Measurements from ENCODE around the gene SCGB3A2.
A peak's percentile ranks its signal among the peaks of the same experiment; 100 is the strongest.

Gene SCGB3A2, protein sequence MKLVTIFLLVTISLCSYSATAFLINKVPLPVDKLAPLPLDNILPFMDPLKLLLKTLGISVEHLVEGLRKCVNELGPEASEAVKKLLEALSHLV

DNA sequence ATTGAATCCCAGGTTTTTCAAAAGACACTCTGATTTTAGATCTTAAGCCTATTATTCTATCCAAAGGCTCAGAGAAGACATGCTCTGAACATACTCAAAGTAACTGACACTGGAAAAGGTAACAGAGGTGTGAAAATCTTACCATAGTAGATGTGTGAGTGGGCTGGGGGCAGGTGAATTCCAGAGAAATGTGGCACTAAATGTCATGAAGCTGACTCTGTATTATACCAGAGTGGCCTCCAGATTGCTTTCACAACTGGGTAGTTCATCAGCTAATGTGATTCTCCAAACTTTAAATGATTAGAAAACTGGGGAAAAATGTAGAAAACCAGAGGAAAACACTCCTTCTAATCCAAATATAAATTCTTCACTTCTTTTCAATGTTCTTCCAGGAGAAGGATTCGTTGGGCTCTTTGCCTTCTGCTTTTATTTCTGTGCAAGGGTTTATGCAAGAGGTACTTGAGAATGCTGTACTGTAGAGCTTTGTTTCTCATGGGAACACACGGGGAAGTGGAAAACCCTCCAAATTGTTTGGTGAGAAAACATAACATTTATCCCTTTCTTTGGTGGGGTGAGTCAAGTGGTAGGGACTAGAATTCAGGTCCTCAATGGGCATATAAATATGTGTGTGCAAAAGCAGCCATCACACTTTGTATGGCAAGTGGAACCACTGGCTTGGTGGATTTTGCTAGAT is at the start of gene SCGB3A2:
SCGB3A2 (plus strand) TSS at position 646 of the 694 bp plus-strand sequence. CDS start 93 bp downstream, outside the sequence.
- DNase-seq, result no peak

DNA sequence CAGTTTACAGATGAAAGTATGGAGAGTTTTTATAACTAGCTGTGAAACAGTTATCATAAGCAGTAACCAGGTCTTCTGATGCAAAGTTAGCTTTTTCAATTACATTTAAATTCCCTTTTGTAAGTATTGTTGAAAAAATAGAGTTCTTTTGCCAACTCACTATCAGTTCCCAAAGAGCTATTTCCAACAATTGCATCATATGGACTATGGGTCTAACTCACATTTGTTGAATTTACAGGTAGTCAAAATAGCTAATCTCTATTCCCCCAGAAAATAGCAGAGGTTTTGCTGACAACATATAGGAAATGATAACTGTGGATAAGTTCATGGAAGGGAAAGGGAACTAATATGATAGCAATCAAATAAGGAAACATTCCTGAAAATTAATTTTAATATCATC is 48.5 kb upstream of the SCGB3A2 start:
- no peak for DNase-seq

- DNase-seq, result no peak
Observed at GRCh38 chr5:147831465-147831864, 47.0 kb upstream of the SCGB3A2 start, which contains the start of gene SPINK1. Gene SPINK1, minus strand, starts transcription at chr5:147831671. Its CDS starts 94 bp downstream, at chr5:147831577.

GRCh38 chr5:147832541-147832940 is 46.0 kb upstream of the SCGB3A2 start:
- DNase-seq, result no peak

DNA sequence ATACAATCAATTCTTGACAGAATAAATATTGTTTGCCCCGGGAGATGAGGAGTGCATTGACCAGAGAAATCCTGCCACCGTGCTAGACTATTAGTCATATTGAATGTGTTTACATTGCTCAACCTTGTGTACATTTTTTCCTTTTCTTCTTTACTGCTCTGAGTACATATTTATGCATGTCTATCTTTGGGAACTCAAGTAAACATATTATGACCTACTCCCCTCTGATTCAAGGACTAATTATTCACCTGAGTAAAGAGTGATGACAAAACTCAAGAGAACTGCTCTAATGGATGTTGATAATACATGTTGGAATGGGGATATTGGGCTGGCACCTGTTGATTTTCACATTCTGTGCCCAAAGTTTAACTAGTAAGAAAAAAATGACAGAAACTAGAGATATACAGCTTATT is 43.1 kb upstream of the SCGB3A2 start:
- DNase-seq, result no peak

DNA sequence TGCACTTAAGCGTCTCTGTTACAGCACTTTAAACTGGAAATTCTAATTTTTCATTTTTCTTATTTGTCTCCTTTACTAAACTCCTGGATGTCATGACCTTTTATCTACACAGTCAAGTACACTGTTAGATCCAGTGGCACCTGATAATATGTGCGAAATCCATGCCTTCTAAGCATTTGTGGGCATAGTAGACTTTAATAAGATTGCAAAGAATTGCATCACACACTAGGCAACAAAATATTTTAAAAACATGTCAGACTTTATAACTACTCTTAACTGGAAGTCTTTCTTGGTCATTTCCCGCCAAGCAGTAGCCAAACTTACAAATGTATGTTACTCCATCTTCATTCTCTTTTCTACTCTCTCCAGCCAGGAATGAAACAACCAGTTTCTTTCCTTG is 42.1 kb upstream of the SCGB3A2 start:
- DNase-seq, result no peak

DNA sequence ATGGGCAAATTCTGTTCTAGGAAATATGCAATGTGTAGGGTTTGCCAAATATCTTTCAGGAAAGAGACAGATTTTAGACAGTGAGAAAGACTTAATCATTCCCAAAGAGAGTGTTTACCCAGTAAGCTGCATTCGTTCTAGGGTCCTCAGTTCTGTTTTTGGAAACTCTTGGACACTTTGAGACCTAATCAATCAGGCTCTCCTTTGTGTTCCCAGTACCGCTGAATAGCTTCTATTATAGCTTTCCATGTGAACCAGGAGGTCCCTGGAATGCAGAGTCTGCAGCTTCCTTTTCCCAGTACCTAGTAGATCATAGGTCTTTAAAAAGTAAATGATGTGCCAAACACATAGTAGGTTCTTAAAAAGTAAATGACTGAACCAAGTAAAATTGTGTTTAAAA is 35.6 kb upstream of the SCGB3A2 start:
- no peak for DNase-seq

DNA sequence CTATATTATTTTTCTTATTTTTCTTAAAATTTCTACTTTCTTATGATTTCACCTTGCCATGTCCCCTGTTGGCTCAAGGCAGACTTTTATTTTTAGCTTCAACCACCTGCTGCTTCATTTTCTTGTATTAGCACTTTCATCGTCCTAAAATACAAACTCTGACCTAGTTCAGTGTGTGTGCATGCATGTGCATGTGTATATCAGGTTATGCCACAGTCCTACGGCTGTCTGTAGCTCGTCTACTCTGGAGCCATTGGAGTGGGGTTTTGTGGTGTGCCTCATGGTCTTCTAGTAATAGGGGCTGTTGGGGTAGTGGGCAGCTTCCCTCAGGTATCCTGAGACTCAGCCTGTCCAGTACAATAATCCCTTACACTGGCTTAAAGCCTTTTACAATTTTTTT is 33.7 kb upstream of the SCGB3A2 start:
- DNase-seq, result no peak

DNA sequence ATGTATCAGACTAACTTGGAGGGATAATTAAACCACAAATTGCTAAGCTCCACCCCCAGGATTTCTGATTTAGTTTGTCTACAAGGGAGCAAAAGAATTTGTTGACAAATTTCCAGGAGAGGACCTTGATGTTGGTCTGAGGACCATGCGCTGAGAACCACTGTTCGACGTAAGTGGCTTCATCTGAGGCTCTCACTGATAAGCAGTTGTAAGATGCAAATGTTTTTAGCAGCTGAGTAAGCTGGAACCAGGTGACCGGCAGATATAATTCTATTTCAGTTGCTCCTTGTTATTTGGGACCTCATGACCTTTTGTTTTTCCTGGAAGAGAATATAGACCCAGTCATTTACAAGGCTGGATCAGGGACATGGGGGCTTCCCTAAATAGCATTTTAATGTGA is 32.9 kb upstream of the SCGB3A2 start:
- no peak for DNase-seq

DNA sequence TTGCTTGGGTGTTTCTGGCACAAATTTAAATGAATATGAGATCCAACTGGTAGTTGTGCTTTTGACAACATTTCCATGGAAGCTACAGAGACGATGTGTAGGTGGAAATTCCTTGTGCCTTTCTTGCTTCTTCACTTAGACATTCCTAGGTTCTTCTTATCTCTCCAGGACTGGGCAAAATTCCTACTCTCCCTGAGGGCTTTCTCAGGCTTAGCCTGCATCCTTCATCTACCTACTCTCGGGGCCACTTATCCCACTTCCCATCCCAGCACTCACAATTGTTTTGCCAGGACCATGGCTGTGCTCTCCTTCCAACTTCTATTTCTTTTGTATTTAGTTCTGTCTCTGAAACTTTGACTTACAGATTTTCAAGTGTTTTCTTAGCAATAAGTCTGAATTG is 29.3 kb upstream of the SCGB3A2 start:
- no peak for DNase-seq

DNA sequence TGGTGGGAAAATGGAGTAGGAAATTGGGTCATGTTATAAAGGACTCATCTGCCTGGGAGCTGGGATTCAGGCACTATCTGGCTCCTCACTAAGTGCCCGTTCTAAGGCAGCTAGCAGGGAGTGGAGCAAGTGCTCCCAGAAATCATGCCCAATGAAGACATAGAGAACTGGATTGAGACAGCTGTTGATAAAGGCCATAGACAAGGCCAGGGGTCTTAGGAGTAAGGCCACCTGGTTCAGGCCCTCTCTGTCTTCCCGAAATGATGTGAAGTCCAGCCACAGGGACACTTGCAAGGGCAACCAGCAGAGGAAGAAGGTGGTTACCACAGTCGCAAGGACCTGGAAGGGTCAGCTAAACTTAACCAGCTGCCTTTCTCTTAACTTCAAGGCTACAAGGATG is 26.9 kb upstream of the SCGB3A2 start:
- DNase-seq, result no peak

- DNase-seq, result no peak
Observed at GRCh38 chr5:147852365-147852764, 26.1 kb upstream of the SCGB3A2 start.

- DNase-seq, result no peak
Observed at GRCh38 chr5:147853372-147853987, 25.0 kb upstream of the SCGB3A2 start.

DNA sequence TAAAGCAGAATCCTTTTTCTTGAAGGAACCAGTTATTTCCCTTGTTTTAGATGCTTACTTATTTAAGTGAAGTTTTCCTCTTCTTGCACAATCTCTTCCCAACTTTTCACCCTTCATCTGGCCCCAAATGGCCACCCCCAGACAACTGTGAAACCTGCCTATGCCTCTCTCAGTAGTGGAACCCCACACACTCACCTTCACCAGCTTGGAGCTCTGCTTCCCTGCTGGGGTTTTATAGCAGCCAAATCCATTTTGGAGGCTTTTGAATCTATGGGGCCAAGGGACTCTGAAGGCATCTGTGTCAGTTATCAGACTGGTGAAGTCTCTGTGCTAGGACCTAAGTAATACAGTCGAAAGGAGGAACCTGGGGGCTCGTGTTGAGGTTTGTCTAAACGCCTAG is 24.2 kb upstream of the SCGB3A2 start:
- DNase-seq, result no peak

- no peak for DNase-seq
Observed at GRCh38 chr5:147854894-147855773, 23.4 kb upstream of the SCGB3A2 start.

DNA sequence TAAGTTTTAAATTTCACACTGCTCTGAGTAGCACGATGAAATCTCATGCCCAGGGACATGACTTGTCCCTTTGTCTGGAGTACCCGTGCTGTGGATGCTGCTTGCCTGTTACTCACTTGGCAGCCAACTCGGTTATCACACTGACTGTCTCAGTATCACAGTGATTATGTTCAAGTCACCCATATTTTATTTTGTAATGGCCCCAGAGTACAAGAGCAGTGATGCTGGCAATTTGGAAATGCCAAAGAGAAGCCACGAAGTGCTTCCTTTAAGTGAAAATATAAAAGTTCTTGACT is 22.8 kb upstream of the SCGB3A2 start:
- no peak for DNase-seq

DNA sequence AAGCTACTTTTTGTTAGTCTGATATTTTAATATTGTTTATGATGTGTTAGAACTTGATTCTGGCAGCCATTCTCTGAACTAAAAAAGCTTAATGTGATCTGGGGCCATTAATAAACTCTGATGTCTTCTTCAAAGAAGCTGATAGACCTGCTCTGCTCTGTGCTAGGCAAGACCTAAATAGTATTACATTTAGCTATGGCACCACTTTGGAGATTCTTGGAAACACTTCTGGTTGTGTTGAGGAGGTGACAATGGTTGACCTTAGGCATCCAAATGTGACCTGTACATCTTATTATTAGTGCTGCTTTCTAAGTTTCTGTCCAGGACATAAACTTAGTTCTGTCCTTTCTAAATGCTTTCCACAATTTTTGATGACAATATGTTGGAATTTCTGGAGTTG is 21.7 kb upstream of the SCGB3A2 start:
- no peak for DNase-seq

GRCh38 chr5:147857302-147858129 is 21.0 kb upstream of the SCGB3A2 start:
- peak; percentile 45 for DNase-seq

- DNase-seq, result no peak
Observed at GRCh38 chr5:147858565-147858964, 19.9 kb upstream of the SCGB3A2 start.

- no peak for DNase-seq
Observed at GRCh38 chr5:147859962-147860640, 18.4 kb upstream of the SCGB3A2 start.

DNA sequence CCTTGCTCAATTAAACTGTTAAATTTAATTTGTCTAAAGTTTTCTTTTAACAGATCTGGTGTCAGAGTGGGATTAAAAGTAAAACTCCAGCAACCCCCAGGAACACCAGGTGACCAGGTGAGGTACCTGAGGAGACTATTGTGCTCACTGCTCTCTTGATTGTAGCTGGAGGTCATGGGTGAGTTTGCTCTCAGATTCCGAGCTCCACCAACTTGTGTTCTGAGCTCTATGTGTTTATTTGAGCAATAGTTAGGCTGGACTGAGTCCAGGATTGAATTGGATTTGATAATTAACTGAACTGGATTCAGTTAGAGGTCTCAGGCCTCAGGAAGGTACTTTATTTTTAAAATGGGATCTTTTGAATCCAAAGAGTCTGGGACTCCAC is 17.9 kb upstream of the SCGB3A2 start:
- no peak for DNase-seq

GRCh38 chr5:147863454-147864158 is 14.9 kb upstream of the SCGB3A2 start:
- DNase-seq, result no peak
